Measurements from ENCODE around the gene GREB1.
"Not testable (repeated sequence)": the region's sequence is repeated elsewhere in the genome, so short reads cannot be mapped to it uniquely, and the experiment has no call there.

Gene GREB1

GRCh38 chr2:11640132-11640531, 106.3 kb downstream of the GREB1 start:
- no peak for DNase-seq

- DNase-seq: no peak
Measured at GRCh38 chr2:11642972-11643371, 109.1 kb downstream of the GREB1 start.

DNA sequence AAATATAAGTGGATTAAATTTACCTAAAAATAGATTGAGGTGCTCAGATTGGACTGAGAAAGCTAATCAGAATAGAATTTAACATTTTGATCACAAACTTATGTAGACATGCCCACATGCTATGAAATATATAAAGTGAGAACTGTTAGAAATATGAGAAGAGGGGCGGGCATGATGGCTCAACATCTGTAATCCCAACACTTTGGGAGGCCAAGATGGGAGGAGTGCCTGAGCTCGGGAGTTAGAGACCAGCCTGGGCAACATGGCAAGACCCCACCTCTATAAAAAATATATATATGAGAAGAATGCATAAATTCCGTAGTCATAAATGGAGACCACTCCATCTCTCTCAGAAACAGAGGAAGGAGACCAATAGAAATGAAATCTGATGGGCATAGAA, 110.4 kb downstream of the GREB1 start:
- no peak for DNase-seq

GRCh38 chr2:11646530-11646929, 112.7 kb downstream of the GREB1 start:
- DNase-seq: no peak

- DNase-seq: peak; percentile 17
Measured at GRCh38 chr2:11647834-11648600, 114.2 kb downstream of the GREB1 start.

DNA sequence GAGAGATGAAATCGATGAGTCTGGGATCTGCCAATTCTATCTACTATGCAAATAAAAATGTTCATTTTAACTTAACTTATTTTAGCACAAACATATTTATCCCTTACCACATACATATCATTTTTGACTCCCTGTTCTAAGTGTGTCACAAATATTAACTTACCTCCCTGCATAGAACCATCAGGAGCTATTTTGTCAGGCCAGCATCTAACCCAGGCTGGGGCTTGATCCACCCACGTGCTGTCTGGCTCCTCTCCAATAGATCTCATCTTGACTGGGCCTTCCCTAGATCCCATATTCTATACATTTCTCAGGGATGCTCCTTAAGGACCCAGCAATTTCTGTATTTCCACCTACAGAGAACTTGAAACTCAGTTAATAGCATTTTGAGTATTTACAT, 115.2 kb downstream of the GREB1 start:
- no peak for DNase-seq

- DNase-seq: no peak
Measured at GRCh38 chr2:11651856-11652548, 118.2 kb downstream of the GREB1 start.

DNA sequence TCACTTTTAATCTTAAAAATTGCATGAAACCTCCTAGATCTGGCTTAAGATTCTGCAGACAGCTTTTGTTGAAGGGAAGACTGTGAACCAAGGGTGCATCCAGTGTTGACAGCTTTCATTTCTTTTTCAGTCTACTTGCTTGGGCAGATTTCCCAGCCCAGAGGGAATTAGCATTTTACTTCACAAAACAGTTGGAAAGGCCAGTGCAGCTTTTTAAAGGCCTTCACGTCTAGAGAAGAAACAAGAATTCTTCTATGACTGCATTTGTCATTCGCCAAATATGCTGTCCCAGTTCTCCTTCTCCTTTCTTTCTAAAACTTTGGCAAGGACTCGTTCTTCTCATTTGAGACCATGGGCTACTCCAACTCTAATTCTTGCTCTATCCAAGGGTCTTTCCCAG, 118.7 kb downstream of the GREB1 start:
- no peak for DNase-seq

- no peak for DNase-seq
Measured at GRCh38 chr2:11655495-11655894, 121.7 kb downstream of the GREB1 start.

GRCh38 chr2:11656252-11656651, 122.4 kb downstream of the GREB1 start:
- DNase-seq: no peak

DNA sequence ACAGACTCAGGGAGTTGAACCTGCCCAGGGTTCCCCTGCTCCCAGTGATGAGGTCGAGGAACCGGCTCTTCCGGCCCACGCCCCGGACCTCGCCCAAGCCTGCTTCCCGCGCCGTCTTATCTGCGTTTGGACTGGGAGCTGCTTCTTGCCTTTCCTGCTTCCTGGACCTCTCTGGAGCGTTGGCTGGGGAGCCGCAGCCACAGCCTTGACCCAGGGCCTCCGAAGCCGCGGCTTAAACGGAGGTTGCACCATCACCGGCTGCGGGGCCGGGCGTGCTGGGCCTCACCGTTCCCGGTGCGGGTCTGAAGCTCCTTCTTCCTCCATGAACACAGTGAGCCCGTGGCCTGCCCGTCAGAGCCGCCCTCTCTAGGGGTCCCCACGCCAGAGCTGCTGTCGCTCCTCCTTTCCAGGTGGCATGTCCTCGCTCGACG, 122.8 kb downstream of the GREB1 start:
- DNase-seq: no peak

- DNase-seq: no peak
Measured at GRCh38 chr2:11657195-11657594, 123.3 kb downstream of the GREB1 start.

DNA sequence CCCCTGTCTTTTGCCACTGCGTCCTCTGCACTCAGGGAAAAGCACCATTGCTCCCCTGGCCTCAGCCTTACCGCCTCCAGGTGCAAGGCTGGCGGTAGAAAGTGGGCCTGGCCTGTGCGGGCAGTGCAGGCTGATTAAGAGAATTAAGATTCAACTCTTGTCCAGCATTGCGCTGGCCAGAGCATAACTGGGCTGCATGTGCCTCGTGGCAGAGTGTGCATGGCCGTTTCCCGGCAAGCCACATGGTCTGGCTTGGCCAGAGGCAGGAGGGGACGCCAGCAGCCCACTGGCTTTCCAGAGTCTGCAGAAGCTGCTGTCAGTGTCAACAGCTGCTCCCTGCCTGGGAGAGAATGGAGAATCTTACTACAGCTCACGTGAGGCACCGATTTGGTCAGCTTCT, 123.8 kb downstream of the GREB1 start:
- no peak for DNase-seq

DNA sequence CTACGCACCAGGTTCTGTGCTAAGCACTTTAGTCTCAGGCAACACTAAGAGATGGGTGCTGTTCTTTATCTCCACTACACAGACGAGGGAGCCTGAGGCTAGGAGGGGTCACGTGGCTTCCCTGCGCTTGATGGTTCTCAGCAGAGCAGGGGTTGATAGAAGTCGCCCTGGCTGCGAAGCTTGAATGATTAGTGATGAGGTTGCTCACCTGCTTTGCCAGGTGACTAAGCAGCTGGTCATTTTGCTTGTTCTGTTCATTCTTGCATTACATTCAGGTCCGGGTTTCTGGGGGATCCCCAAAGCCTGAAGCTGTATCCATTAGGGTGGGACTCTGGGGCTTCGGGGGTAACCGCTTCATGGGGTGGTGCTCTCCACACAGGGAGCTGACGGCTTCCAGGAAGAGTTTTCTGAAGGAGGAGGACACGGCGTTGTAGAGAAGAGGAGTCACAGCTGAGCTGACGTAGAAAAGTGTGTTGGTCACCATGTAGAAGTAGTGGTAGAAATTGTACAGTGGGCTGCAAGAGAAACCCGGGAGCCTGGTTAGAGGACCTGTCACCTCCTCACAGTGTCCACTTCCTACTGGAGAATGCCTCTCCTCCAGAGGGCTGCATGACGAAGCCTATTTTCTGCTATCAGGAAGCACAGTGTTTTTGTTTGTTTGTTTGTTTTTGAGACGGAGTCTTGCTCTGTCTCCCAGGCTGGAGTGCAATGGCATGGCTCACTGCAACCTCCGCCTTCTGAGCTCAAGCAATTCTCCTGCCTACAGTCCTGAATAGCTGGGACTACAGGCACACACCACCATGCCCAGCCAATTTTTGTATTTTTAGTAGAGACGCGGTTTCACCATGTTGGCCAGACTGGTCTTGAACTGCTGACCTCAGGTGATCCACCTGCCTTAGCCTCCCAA, 124.6 kb downstream of the GREB1 start:
- DNase-seq: no peak

- no peak for DNase-seq
Measured at GRCh38 chr2:11659115-11659475, 125.2 kb downstream of the GREB1 start.

- DNase-seq: no peak
Measured at GRCh38 chr2:11659851-11660250, 126.0 kb downstream of the GREB1 start.

DNA sequence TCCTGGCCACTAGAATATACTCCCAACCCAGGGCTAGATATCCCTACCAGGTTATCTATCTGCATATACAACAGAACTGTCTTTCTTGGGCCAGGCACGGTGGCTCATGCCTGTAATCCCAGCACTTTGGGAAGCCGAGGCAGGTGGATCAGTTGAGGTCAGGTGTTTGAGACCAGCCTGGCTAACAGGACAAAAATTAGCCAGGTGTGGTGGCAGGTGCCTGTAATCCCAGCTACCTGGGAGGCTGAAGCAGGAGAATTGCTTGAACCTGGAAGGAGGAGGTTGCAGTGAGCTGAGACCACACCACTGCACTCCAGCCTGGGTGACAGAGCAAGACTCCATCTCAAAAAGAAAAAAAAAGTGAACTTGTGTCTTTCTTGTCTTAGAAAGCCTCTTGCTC, 126.6 kb downstream of the GREB1 start:
- not testable (repeated sequence) for DNase-seq

DNA sequence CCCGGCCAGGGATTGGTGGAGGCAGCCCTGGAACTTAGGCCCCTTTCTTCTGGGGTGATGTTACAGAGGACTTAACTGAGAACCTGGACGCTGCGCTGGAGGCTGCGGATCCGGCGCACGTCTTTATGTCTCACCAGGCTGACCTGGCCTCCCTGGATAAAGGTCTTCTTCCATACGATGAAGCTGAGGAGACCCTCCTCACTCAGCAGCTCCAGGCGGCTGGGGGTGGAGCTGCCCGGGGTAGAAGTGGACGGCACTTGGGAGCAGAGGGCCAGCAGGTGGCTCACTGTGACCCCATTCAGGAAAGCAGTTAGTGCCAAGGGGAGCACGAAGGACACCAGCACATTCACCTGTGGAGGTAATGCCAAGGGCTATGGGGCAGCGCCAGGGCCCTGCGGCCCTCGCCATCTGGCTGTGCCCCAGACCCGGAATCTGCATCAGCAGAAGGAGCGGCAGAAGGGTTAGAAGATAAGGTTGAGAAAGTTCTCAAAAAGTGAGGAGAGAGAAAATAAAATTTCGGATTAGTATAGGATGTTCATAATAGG, 128.1 kb downstream of the GREB1 start:
- no peak for DNase-seq

GRCh38 chr2:11662882-11663281, 129.0 kb downstream of the GREB1 start:
- DNase-seq: no peak

DNA sequence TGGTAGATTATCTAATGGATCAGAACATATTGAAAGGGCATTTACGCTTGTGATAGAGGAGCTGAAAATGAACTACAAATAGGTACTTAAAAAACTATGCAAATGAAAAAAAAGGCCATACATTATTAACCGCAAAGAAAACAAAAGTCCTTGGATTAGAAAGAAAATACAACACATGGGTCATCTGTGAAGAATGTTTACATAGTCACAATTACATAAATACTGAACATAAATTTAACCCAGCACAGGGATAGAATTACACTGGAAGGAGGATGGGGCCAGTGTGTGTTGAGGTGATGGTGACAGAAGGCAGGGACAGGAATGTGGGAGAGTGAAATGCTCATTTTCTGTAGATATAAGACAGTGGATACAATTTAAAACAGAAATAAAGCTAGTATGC, 129.6 kb downstream of the GREB1 start:
- peak; percentile 37 for DNase-seq

DNA sequence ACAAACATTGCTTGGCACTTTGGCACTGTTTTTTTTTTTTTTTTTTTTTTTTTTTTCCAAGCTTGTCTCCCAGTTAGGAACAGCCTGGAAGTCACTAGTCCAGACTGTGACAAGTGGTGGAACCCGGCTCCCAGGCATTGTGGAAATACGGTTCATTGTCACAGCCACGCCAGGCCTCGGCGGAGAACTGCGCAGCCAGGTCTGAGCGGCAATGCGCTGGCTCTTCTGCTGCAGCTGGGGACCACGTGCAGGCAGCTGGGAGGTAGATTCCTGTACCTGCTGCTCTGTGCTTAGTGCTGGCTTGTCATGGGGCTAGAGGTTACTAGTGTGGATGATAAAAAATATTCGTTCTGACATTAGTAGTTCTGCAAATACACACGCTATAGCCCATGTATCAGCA, 131.2 kb downstream of the GREB1 start:
- no peak for DNase-seq

- DNase-seq: no peak
Measured at GRCh38 chr2:11665510-11666362, 131.9 kb downstream of the GREB1 start.

Data from EL (cell line).